OCI-LY7 (cell line): Measurements from ENCODE around the gene SUN5. TPM values are rescaled to one million over a fixed set of nuclear protein-coding genes. Genes with fewer than 3 reads are reported as not detected.

Experiments
- BruUV-seq: library from RNA; stranded (reverse); fragments of 400-500 nt; replicated peaks from 2 replicates; lab custom pipeline; 2021; lab: Mats Ljungman, UMichigan
- CTCF ChIA-PET: fragments of 300-600 bp; sonication (Branson Sonifier 250); formaldehyde crosslinking; loops from one replicate; lab custom pipeline; 2022; ENCODE audit warnings: antibody characterized with exemption; ENCODE audit not compliant: unreplicated experiment; lab: Charles Lee
- POLR2A ChIA-PET: fragments of 300-600 bp; sonication (Branson Sonifier 250); formaldehyde crosslinking; loops from one replicate; lab custom pipeline; 2022; ENCODE audit warnings: antibody characterized with exemption; lab: Charles Lee
- DNase-seq: peaks from one replicate; pipeline ENCODE4 v3.0.0-alpha.2; 2015; ENCODE audit warnings: low spot score
- H2AFZ ChIP-seq: fragments of 200-600 bp; sonication (generic), shearing (Covaris generic); 2 replicates; pipeline ENCODE4 v1.6.1; 2014; ENCODE audit warnings: mild to moderate bottlenecking, antibody characterized with exemption, low read length, moderate library complexity
- H3K27ac ChIP-seq: fragments of 200-600 bp; sonication (generic); 2 replicates; pipeline ENCODE4 v1.5.1; 2014; ENCODE audit warnings: mixed run types, low read depth, mild to moderate bottlenecking, moderate library complexity, low read length, inconsistent platforms; ENCODE audit not compliant: poor library complexity, severe bottlenecking
- H3K36me3 ChIP-seq: fragments of 200-600 bp; sonication (generic); 2 replicates; pipeline ENCODE4 v1.6.1; 2014; ENCODE audit warnings: mild to moderate bottlenecking, antibody characterized with exemption, low read length, moderate library complexity, mixed read lengths; ENCODE audit not compliant: insufficient read depth
- H3K4me1 ChIP-seq: fragments of 200-600 bp; sonication (generic); 2 replicates; pipeline ENCODE4 v1.5.1; 2014; ENCODE audit warnings: mild to moderate bottlenecking, low read length; ENCODE audit not compliant: insufficient read depth, poor library complexity, severe bottlenecking
- H3K4me2 ChIP-seq: fragments of 200-600 bp; sonication (generic); 2 replicates; pipeline ENCODE4 v1.6.1; 2014; ENCODE audit warnings: mild to moderate bottlenecking, low read length
- H3K4me3 ChIP-seq: fragments of 200-600 bp; sonication (generic); 2 replicates; pipeline ENCODE4 v1.5.1; 2014; ENCODE audit warnings: mild to moderate bottlenecking, low read depth, low read length; ENCODE audit not compliant: poor library complexity, severe bottlenecking
- H3K79me2 ChIP-seq: fragments of 200-600 bp; sonication (generic); 2 replicates; pipeline ENCODE4 v1.6.1; 2016; ENCODE audit warnings: low read depth, mild to moderate bottlenecking, low read length, moderate library complexity, mixed read lengths; ENCODE audit not compliant: insufficient read depth
- H3K9me2 ChIP-seq: fragments of 200-600 bp; sonication (generic); 2 replicates; pipeline ENCODE4 v1.6.1; 2016; ENCODE audit warnings: mild to moderate bottlenecking, low read length, mixed read lengths; ENCODE audit not compliant: insufficient read depth
- H3K9me3 ChIP-seq: fragments of 200-600 bp; sonication (generic); 2 replicates; pipeline ENCODE4 v1.6.1; 2014; ENCODE audit warnings: mild to moderate bottlenecking, mixed run types, low read length, mixed read lengths
- H4K20me1 ChIP-seq: fragments of 200-600 bp; sonication (generic); 2 replicates; pipeline ENCODE4 v1.6.1; 2014; ENCODE audit warnings: mild to moderate bottlenecking, antibody characterized with exemption, low read length, moderate library complexity, mixed read lengths; ENCODE audit not compliant: insufficient read depth
- EZH2phosphoT487 ChIP-seq: fragments of 200-600 bp; sonication (generic); IDR thresholded peaks from 2 replicates; pipeline ENCODE4 v1.6.1; 2018; ENCODE audit warnings: low read depth, borderline replicate concordance, mild to moderate bottlenecking, mixed run types, antibody characterized with exemption, low read length, moderate library complexity, mixed read lengths
- intact Hi-C: fragments of 100-400 bp; cut with micrococcal nuclease; formaldehyde crosslinking; loops from one replicate; pipeline ENCODE4 v1.10.0; 2022; ENCODE audit not compliant: unreplicated experiment
- total RNA-seq, 2 experiments: library from RNA; depleted of rRNA in 1 of 2; stranded (reverse); fragments of >200 nt in 1 of 2; shearing (Covaris generic) in 1 of 2; gene quantifications; 2 replicates each; pipeline ENCODE4 v1.2.3, GENCODE V29; 2014 to 2022
- TF ChIP-seq, protein P1 (sequence below): fragments of 200-600 bp; sonication (generic); conservative IDR thresholded peaks from 2 replicates; pipeline ENCODE4 v1.5.1; 2014; ENCODE audit warnings: mild to moderate bottlenecking, antibody characterized with exemption, low read length, moderate library complexity, mixed read lengths

SUN5 gene
- total RNA-seq, 2 experiments from 2014 or later, result not detected

DNA sequence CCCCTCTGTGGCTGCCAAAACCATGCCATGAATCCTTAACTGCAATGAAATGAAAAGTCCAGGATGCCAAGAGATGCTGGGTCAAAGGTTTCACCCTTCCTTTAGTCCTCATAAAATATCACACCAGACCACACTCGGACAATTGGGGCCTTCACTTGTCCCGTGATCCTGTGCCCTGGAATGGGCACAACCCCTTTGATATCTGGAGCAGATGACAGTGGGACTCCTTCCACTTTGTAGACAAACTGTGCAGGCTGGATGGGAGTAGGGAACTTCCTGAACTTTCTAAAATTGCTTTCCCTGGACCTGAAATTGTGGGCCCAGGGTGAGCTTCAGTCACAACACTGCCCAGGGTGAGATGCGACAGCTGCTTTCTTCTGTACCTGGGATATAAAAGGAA, 17.6 kb upstream of the SUN5 start:
- H3K36me3 ChIP-seq, result no peaks in the 10 kb centered on the region
- no peak overlapping the region for H2AFZ ChIP-seq
- no peak overlapping the region for H3K4me3 ChIP-seq
- TF ChIP-seq, protein P1, sequence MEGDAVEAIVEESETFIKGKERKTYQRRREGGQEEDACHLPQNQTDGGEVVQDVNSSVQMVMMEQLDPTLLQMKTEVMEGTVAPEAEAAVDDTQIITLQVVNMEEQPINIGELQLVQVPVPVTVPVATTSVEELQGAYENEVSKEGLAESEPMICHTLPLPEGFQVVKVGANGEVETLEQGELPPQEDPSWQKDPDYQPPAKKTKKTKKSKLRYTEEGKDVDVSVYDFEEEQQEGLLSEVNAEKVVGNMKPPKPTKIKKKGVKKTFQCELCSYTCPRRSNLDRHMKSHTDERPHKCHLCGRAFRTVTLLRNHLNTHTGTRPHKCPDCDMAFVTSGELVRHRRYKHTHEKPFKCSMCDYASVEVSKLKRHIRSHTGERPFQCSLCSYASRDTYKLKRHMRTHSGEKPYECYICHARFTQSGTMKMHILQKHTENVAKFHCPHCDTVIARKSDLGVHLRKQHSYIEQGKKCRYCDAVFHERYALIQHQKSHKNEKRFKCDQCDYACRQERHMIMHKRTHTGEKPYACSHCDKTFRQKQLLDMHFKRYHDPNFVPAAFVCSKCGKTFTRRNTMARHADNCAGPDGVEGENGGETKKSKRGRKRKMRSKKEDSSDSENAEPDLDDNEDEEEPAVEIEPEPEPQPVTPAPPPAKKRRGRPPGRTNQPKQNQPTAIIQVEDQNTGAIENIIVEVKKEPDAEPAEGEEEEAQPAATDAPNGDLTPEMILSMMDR, result no peak
- TF ChIP-seq EZH2phosphoT487, result no peak
- H3K9me2 ChIP-seq, result no peaks in the 10 kb centered on the region
- ChIA-PET CTCF (no interaction called here), POLR2A (interaction anchor here (0.6 kb wide), 1 partner anchor 39 kb away, joined by 3 read pairs; no protein-coding TSS in a partner anchor)
- H3K4me1 ChIP-seq, result no peaks in the 10 kb centered on the region
- H3K4me2 ChIP-seq, result no peak overlapping the region
- DNase-seq, result no peak
- no peaks in the 10 kb centered on the region for H4K20me1 ChIP-seq
- no peaks in the 10 kb centered on the region for H3K9me3 ChIP-seq
- BruUV-seq, result no TSS peak
- intact Hi-C loops, result no loop called here
- H3K79me2 ChIP-seq, result no peaks in the 10 kb centered on the region
- no peak overlapping the region for H3K27ac ChIP-seq

DNA sequence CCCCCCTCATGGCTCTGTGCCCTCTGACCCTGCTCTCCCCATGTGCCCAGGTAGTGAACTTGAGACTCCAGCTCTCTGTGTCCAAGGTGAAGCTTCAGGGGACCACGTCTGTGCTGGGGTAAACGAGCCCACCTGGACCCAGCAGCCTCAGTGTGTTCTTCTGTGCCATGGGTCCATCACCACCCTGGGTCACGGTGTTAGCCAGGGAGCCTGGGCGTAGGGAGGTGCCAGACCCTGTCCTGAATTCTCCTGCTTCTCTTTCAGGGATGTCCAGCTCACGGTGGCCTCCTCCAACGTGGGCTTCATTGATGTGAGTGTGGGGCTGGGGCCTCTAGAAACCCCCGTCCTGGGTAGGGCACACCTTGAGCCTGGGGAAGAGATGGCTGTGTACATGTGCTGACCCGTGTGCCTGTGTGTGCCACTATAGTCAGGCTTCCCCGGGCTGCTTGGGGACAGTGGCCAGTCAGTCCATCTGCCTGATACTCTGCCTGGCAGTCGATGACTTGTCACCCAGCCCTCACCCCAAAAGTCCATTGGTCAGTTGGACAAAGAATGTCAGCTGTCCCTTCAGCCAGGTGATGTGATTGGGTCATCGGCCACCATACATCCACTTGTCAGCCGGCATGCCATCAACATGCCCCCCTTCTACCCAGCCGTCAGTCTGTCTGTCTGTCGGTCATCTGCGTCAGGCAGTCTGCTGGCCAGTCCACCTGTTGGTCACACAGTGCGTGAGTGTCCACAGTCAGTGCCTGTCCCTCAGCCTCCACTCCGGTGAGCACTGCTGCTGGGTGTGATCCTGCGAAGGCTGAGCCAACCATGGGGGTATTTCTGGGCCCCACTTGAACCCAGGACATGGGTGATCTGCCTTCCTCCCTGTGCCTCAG, 16.3 kb upstream of the SUN5 start:
- H3K4me3 ChIP-seq, result no peak overlapping the region
- H3K9me3 ChIP-seq, result no peaks in the 10 kb centered on the region
- no peaks in the 10 kb centered on the region for H3K4me1 ChIP-seq
- no peak overlapping the region for H3K27ac ChIP-seq
- intact Hi-C loops, result no loop called here
- POLR2A ChIA-PET, result no interaction called here
- TF ChIP-seq, protein P1, result no peak
- no peak for TF ChIP-seq EZH2phosphoT487
- no peaks in the 10 kb centered on the region for H3K36me3 ChIP-seq
- H4K20me1 ChIP-seq, result no peaks in the 10 kb centered on the region
- H3K9me2 ChIP-seq, result no peaks in the 10 kb centered on the region
- H3K79me2 ChIP-seq, result no peaks in the 10 kb centered on the region
- no peak overlapping the region for H2AFZ ChIP-seq
- H3K4me2 ChIP-seq, result no peak overlapping the region
- CTCF ChIA-PET, result no interaction called here
- DNase-seq, result no peak
- BruUV-seq, result no TSS peak
